Measurements from ENCODE around the gene SLC45A2.
"Not testable (repeated sequence)": the region's sequence is repeated elsewhere in the genome, so short reads cannot be mapped to it uniquely, and the experiment has no call there.

The SLC45A2 gene

DNA sequence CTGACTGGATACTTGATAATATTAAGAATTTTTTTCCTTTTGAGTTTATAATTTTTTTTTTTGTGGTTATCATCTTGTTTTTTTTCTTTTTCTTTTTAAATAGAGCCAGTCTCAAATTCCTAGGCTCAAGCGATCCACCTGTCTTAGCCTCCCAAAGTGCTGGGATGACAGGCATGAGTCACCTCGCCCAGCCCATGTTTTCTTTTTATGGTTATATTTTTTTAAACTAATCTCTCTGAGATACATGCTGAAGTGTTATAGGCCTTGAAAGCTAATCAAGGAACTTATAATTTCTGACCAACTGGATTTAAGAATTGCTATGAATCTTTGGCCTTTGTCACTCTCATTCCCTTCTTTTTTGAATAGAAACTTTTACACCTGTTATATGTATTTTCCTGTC, 30.1 kb upstream of the SLC45A2 start:
- H3K4me3 Mint-ChIP-seq, result no peak overlapping the region
- no peak overlapping the region for H3K27ac Mint-ChIP-seq
- no peaks in the 10 kb centered on the region for H3K27me3 Mint-ChIP-seq (ENCODE audit: low read depth)
- peaks cover 3% of the 10 kb centered on the region for H3K36me3 Mint-ChIP-seq (ENCODE audit: low read depth)
- peaks cover 12% of the 10 kb centered on the region for H3K9me3 Mint-ChIP-seq
- peaks cover 2% of the 10 kb centered on the region for H3K4me1 Mint-ChIP-seq (ENCODE audit: low read depth)

DNA sequence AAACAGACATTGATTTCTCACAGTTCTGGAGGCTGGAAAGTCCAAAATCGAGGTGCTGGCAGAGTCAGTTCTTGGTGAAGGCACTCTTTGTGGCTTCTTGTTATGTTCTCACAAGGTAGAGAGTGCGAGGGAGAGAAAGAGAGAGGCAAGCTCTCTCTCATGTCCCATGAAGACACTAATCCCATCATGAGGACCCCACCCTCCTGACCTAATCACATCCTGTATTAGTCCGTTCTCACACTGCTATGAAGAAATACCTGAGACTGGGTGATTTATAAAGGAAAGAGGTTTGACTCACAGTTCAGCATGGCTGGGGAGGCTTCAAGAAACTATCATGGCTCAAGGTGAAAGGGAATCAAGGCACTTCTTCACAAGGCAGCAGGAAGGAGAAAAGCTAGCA, 29.1 kb upstream of the SLC45A2 start:
- H3K27me3 Mint-ChIP-seq (ENCODE audit: low read depth), result no peaks in the 10 kb centered on the region
- peaks cover 12% of the 10 kb centered on the region for H3K9me3 Mint-ChIP-seq
- H3K36me3 Mint-ChIP-seq (ENCODE audit: low read depth), result peaks cover 3% of the 10 kb centered on the region
- peaks cover 10% of the 10 kb centered on the region for H3K4me1 Mint-ChIP-seq (ENCODE audit: low read depth)
- no peak overlapping the region for H3K4me3 Mint-ChIP-seq
- H3K27ac Mint-ChIP-seq, result no peak overlapping the region

DNA sequence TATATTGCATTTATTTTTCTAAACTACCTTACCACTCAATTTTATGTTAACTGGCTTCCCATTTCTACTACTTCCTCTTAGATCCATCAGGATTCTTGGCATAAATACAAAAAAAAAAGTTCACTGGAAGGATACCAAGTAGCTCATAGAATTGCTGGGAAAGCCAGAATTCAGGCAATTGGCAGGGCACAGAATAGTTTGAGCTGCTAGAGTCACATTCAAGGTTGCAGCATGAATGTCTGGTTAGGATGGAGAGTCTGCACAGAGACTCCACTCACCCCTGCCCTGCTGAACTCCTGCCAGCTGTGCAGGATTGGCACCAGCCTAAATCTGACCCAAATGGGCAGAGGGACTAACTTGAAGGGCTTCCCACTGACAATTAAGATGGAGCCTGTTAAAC, 28.3 kb upstream of the SLC45A2 start:
- Mint-ChIP-seq H3K4me3 (no peak overlapping the region), H3K27me3 (ENCODE audit: low read depth) (no peaks in the 10 kb centered on the region), H3K4me1 (ENCODE audit: low read depth) (peaks cover 12% of the 10 kb centered on the region), H3K27ac (no peak overlapping the region), H3K9me3 (peaks cover 12% of the 10 kb centered on the region), H3K36me3 (ENCODE audit: low read depth) (peaks cover 3% of the 10 kb centered on the region)

- Mint-ChIP-seq H3K27me3 (ENCODE audit: low read depth) (no peaks in the 10 kb centered on the region), H3K4me3 (no peak overlapping the region), H3K27ac (no peak overlapping the region), H3K9me3 (peaks cover 12% of the 10 kb centered on the region), H3K36me3 (ENCODE audit: low read depth) (peaks cover 2% of the 10 kb centered on the region), H3K4me1 (ENCODE audit: low read depth) (peaks cover 18% of the 10 kb centered on the region)
Observed at GRCh38 chr5:34011536-34011935, 27.0 kb upstream of the SLC45A2 start.

- Mint-ChIP-seq H3K9me3 (peaks cover 12% of the 10 kb centered on the region), H3K4me1 (ENCODE audit: low read depth) (peaks cover 16% of the 10 kb centered on the region)
- H3K4me3 Mint-ChIP-seq; H3K27ac Mint-ChIP-seq; H3K36me3 Mint-ChIP-seq (ENCODE audit: low read depth); H3K27me3 Mint-ChIP-seq (ENCODE audit: low read depth): not testable (repeated sequence)
Observed at GRCh38 chr5:34010146-34010545, 25.7 kb upstream of the SLC45A2 start.

DNA sequence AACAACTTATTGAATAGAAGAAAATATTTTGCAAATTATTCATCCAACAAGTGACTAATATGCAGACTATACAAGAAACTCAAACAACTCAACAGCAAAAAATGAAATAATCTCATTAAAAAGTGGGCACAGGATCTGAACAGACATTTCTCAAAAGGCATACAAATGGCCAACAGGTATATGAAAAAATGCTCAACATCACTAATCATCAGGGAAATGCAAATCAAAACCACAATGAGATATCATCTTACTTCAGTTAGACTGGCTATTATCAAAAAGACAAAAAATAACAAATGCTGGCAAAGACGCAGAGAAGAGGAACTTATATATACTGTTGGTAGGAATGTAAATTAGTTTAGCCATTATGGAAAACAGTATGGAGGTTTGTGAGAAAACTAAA, 25.1 kb upstream of the SLC45A2 start:
- Mint-ChIP-seq H3K4me3 (no peak overlapping the region), H3K9me3 (peaks cover 12% of the 10 kb centered on the region), H3K4me1 (ENCODE audit: low read depth) (peaks cover 16% of the 10 kb centered on the region), H3K36me3 (ENCODE audit: low read depth) (peaks cover 6% of the 10 kb centered on the region), H3K27me3 (ENCODE audit: low read depth) (no peaks in the 10 kb centered on the region), H3K27ac (no peak overlapping the region)

- Mint-ChIP-seq H3K27me3 (ENCODE audit: low read depth) (no peaks in the 10 kb centered on the region), H3K27ac (peak overlapping the region; percentile 90), H3K4me1 (ENCODE audit: low read depth) (peaks cover 18% of the 10 kb centered on the region), H3K9me3 (peaks cover 6% of the 10 kb centered on the region), H3K4me3 (peak overlapping the region; percentile 78), H3K36me3 (ENCODE audit: low read depth) (peaks cover 11% of the 10 kb centered on the region)
Observed at GRCh38 chr5:34008802-34009201, 24.3 kb upstream of the SLC45A2 start.

DNA sequence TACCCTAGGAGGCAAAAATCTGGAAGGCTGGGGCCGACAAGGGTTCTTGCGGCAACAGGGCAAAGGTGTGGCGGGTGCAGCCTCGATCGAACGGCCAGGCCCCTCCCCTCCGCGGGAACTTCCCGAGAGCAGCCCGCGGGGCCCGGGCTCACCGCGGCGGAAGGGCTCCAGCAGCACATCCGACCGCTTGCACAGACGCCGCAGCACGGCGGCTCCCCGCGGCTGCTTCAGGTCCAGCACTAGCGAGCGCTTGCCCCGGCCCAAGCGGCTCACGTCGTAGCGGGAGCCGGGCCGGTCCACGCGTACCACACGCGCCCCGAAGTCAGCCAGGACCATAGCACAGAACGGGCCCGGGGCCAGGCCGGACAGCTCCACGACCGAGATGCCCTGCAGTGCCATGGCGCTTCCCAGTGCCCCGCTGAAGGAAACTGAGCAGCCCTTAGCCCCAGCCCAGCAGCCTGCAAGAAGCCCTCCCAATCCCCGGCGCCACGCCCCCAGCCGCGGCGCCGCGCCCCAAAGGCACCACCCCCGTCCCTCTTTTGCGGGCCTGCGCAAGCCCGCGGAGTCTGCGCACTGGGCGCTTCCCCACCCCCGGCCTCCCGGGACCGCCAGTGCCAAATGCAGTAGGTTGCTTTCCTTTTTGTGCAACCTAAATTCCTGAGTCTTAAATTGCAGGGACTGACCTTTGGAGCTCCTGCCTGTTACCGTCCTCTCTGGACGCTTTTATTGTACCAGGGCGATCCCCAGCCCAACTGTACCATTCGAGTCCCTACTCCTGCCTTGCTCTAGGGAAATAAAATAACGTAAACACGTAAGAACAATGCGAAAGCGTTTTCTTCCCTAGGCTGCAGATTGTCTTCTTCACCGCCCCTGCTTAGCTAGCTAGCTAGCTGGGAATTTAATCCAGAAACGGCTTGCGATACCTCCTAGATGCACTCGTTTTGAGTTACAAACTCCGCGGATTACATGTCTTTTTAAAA, 23.4 kb upstream of the SLC45A2 start, which contains the start of gene AMACR:
Gene AMACR, minus strand, starts transcription at position 430 of the 980 bp plus-strand sequence. Its CDS starts 31 bp downstream, at position 399.
- H3K9me3 Mint-ChIP-seq, result no peaks in the 10 kb centered on the region
- peak within 1 kb of the TSS; percentile 78 for H3K4me3 Mint-ChIP-seq
- peaks cover 18% of the 10 kb centered on the region for H3K4me1 Mint-ChIP-seq (ENCODE audit: low read depth)
- no peaks in the 10 kb centered on the region for H3K27me3 Mint-ChIP-seq (ENCODE audit: low read depth)
- H3K36me3 Mint-ChIP-seq (ENCODE audit: low read depth), result peaks cover 17% of the 10 kb centered on the region
- H3K27ac Mint-ChIP-seq, result peak within 1 kb of the TSS; percentile 90

DNA sequence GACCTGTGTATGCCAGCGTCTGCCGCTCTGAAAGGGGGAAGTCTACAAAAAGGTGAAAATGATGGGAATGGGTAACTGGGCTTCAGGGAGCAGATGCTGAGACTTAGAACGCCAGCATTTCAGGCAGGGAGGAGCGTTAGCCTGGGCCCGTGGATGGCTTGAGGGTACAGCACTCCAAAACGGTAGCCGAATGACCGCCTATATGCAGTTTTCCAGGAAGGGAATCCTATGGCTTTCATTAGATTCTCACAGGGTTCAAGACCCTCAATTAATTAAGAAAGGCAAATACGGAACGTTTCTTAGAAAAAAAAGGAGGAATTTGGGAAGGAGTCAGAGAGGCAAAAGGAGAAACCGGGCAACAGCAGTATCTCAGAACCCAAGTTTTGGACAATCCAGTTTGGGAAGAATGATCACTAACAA, 22.7 kb upstream of the SLC45A2 start:
- Mint-ChIP-seq H3K36me3 (ENCODE audit: low read depth) (peaks cover 17% of the 10 kb centered on the region), H3K27ac (peak overlapping the region; percentile 79), H3K9me3 (no peaks in the 10 kb centered on the region), H3K27me3 (ENCODE audit: low read depth) (no peaks in the 10 kb centered on the region), H3K4me3 (peak overlapping the region; percentile 78), H3K4me1 (ENCODE audit: low read depth) (peaks cover 18% of the 10 kb centered on the region)

- peaks cover 15% of the 10 kb centered on the region for H3K36me3 Mint-ChIP-seq (ENCODE audit: low read depth)
- H3K4me1 Mint-ChIP-seq (ENCODE audit: low read depth), result peaks cover 18% of the 10 kb centered on the region
- no peak overlapping the region for H3K4me3 Mint-ChIP-seq
- no peaks in the 10 kb centered on the region for H3K9me3 Mint-ChIP-seq
- H3K27me3 Mint-ChIP-seq (ENCODE audit: low read depth), result no peaks in the 10 kb centered on the region
- no peak overlapping the region for H3K27ac Mint-ChIP-seq
Observed at GRCh38 chr5:34005681-34006080, 21.2 kb upstream of the SLC45A2 start.

DNA sequence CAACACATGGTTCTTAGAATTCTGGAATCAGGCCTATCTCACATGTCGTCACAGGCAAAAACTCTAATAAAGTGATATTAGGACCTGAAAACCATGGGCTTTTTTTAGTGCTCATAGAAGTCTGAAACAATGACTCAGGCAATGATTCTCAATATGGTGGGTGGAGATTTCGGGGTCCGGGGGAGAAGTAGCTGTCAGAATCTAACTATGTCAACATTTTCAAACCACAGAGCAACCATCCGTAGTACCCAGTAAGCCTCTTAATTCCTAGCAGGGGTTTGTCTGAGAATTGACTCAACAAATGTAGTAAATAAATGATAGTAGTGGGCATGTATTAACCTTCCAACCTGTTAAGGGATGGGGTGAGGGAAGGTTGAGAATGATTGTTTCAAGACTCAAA, 20.7 kb upstream of the SLC45A2 start:
- no peak overlapping the region for H3K27ac Mint-ChIP-seq

GRCh38 chr5:34003941-34004340, 19.4 kb upstream of the SLC45A2 start:
- Mint-ChIP-seq H3K27me3 (ENCODE audit: low read depth) (no peaks in the 10 kb centered on the region), H3K27ac (no peak overlapping the region), H3K36me3 (ENCODE audit: low read depth) (peaks cover 15% of the 10 kb centered on the region), H3K9me3 (no peaks in the 10 kb centered on the region), H3K4me1 (ENCODE audit: low read depth) (peaks cover 14% of the 10 kb centered on the region), H3K4me3 (no peak overlapping the region)

More for the DNA sequence above, 20.7 kb upstream of the SLC45A2 start:
- Mint-ChIP-seq H3K4me3 (no peak overlapping the region), H3K9me3 (no peaks in the 10 kb centered on the region), H3K36me3 (ENCODE audit: low read depth) (peaks cover 15% of the 10 kb centered on the region), H3K4me1 (ENCODE audit: low read depth) (peaks cover 18% of the 10 kb centered on the region), H3K27me3 (ENCODE audit: low read depth) (no peaks in the 10 kb centered on the region)

- H3K4me1 Mint-ChIP-seq (ENCODE audit: low read depth), result peaks cover 7% of the 10 kb centered on the region
- H3K4me3 Mint-ChIP-seq, result no peak overlapping the region
- H3K27ac Mint-ChIP-seq, result no peak overlapping the region
- H3K9me3 Mint-ChIP-seq, result no peaks in the 10 kb centered on the region
- H3K36me3 Mint-ChIP-seq (ENCODE audit: low read depth), result peaks cover 15% of the 10 kb centered on the region
- no peaks in the 10 kb centered on the region for H3K27me3 Mint-ChIP-seq (ENCODE audit: low read depth)
Observed at GRCh38 chr5:34002629-34003328, 18.3 kb upstream of the SLC45A2 start.

DNA sequence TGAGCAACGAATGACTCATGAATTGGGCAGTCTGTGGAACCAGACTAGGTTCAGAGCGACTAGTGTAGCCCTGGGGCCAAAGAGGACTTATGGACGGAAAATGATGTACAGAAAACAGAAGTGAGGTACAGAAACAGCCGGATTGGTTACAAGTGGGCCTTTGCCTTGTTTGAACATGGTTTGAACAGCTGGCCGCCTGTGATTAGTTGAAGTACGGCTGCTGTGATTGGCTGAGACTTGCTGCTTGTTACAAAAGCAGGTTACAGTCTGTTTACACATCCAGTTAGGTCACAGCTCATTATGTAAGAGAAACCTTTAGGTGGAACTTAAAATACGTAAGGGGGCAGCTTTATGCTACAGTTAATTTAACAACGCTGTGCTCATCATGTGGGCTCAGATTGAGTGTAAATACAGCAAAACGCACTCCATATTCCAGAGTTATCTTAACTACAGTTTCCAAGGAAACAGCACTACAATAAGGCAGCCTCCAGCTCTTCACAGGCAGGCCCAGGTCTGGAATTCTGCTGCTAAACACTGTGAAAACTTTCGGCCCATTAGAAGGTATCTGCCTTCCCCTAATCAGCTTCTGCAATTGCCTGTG, 16.8 kb upstream of the SLC45A2 start:
- Mint-ChIP-seq H3K27ac (no peak overlapping the region), H3K9me3 (no peaks in the 10 kb centered on the region), H3K4me3 (no peak overlapping the region), H3K27me3 (ENCODE audit: low read depth) (no peaks in the 10 kb centered on the region), H3K36me3 (ENCODE audit: low read depth) (peaks cover 18% of the 10 kb centered on the region), H3K4me1 (ENCODE audit: low read depth) (peaks cover 7% of the 10 kb centered on the region)
